Brain microvascular endothelial cell (primary cell): ENCODE results near the gene MAMLD1.

ENCODE experiments used
- DNase-seq: peaks from one replicate; pipeline ENCODE4 v3.0.0-alpha.2; 2020
- H3K27ac ChIP-seq: fragments of 250-450 bp; sonication (Bioruptor Pico); 2 replicates; pipeline ENCODE4 v1.5.1; 2020; ENCODE audit warnings: mild to moderate bottlenecking, moderate library complexity
- H3K27me3 ChIP-seq: fragments of 250-450 bp; sonication (Bioruptor Pico); replicated peaks from 2 replicates; pipeline ENCODE4 v1.5.1; 2020; ENCODE audit warnings: mild to moderate bottlenecking
- H3K36me3 ChIP-seq: fragments of 250-450 bp; sonication (Bioruptor Pico); replicated peaks from 2 replicates; pipeline ENCODE4 v1.5.1; 2020; ENCODE audit warnings: mild to moderate bottlenecking
- H3K4me3 ChIP-seq: 2 replicates; pipeline ENCODE4 v1.5.1; 2011; ENCODE audit warnings: low read depth, mild to moderate bottlenecking, control low read depth, low read length, moderate library complexity
- CTCF ChIP-seq: IDR thresholded peaks from 2 replicates; pipeline ENCODE4 v1.5.1; 2011; ENCODE audit warnings: low read depth, mild to moderate bottlenecking, moderate library complexity, low read length, control low read depth, inconsistent platforms; ENCODE audit errors: missing control alignments
- in situ Hi-C: cut with HindIII; loops from 2 replicates; pipeline ENCODE4 v1.10.0; 2017; ENCODE audit warnings: low sequenced_read_pairs, low pct_ligation_motif_present

The MAMLD1 gene

GRCh38 chrX:150503898-150504219, 140.7 kb downstream of the MAMLD1 start:
- no peak for TF ChIP-seq CTCF
- no peak overlapping the region for H3K27ac ChIP-seq
- in situ Hi-C loops = no loop called here
- H3K4me3 ChIP-seq = no peak overlapping the region
- DNase-seq = no peak
- no peaks in the 10 kb centered on the region for H3K27me3 ChIP-seq
- no peaks in the 10 kb centered on the region for H3K36me3 ChIP-seq

- no peak for TF ChIP-seq CTCF
- Histone ChIP-seq H3K36me3 (no peaks in the 10 kb centered on the region), H3K4me3 (no peak overlapping the region), H3K27me3 (no peaks in the 10 kb centered on the region), H3K27ac (no peak overlapping the region)
- DNase-seq = no peak
- in situ Hi-C loops = no loop called here
Observed at GRCh38 chrX:150504397-150505182, 141.5 kb downstream of the MAMLD1 start.

GRCh38 chrX:150506020-150506419, 142.9 kb downstream of the MAMLD1 start:
- no peak for TF ChIP-seq CTCF
- in situ Hi-C loops = no loop called here
- H3K27ac ChIP-seq = no peak overlapping the region
- H3K27me3 ChIP-seq = no peaks in the 10 kb centered on the region
- DNase-seq = no peak
- no peaks in the 10 kb centered on the region for H3K36me3 ChIP-seq
- no peak overlapping the region for H3K4me3 ChIP-seq

- TF ChIP-seq CTCF = no peak
- H3K36me3 ChIP-seq = no peaks in the 10 kb centered on the region
- no peaks in the 10 kb centered on the region for H3K27me3 ChIP-seq
- no peak overlapping the region for H3K4me3 ChIP-seq
- DNase-seq = no peak
- in situ Hi-C loops = no loop called here
- H3K27ac ChIP-seq = no peak overlapping the region
Observed at GRCh38 chrX:150506486-150506885, 143.4 kb downstream of the MAMLD1 start.

GRCh38 chrX:150507251-150507856, 144.2 kb downstream of the MAMLD1 start:
- Histone ChIP-seq H3K27ac (no peak overlapping the region), H3K36me3 (no peaks in the 10 kb centered on the region), H3K4me3 (no peak overlapping the region), H3K27me3 (no peaks in the 10 kb centered on the region)
- no peak for TF ChIP-seq CTCF
- in situ Hi-C loops = no loop called here
- DNase-seq = no peak

GRCh38 chrX:150508018-150508417, 144.9 kb downstream of the MAMLD1 start:
- no peak for DNase-seq
- Histone ChIP-seq H3K27me3 (no peaks in the 10 kb centered on the region), H3K27ac (no peak overlapping the region), H3K36me3 (no peaks in the 10 kb centered on the region), H3K4me3 (no peak overlapping the region)
- in situ Hi-C loops = no loop called here
- no peak for TF ChIP-seq CTCF
